Effector memory CD4-positive, alpha-beta T cell (primary cell): ENCODE data around the gene HOTAIR.

Experiments used
- DNase-seq, 3 donors: peaks; one replicate each; pipeline ENCODE4 v3.0.0-alpha.2; 2020
- H3K27ac ChIP-seq: 2 replicates; pipeline ENCODE4 v1.7.0; 2013; ENCODE audit warnings: mild to moderate bottlenecking, low read length, moderate library complexity; ENCODE audit not compliant: insufficient read depth, poor library complexity, severe bottlenecking
- H3K27me3 ChIP-seq: replicated peaks from 2 replicates; pipeline ENCODE4 v1.7.0; 2013; ENCODE audit warnings: mild to moderate bottlenecking, low read length; ENCODE audit not compliant: insufficient read depth, control insufficient read depth, poor library complexity, severe bottlenecking
- H3K36me3 ChIP-seq: 2 replicates; pipeline ENCODE4 v1.7.0; 2013; ENCODE audit warnings: mild to moderate bottlenecking, low read length, moderate library complexity; ENCODE audit not compliant: control insufficient read depth, insufficient read depth
- H3K4me1 ChIP-seq: 2 replicates; pipeline ENCODE4 v1.7.0; 2013; ENCODE audit warnings: low read length, mild to moderate bottlenecking; ENCODE audit not compliant: control insufficient read depth, insufficient read depth, poor library complexity, severe bottlenecking
- H3K4me3 ChIP-seq: 2 replicates; pipeline ENCODE4 v1.7.0; 2013; ENCODE audit warnings: low read length, low read depth, mild to moderate bottlenecking; ENCODE audit not compliant: insufficient read depth, poor library complexity, severe bottlenecking
- H3K9me3 ChIP-seq: 2 replicates; pipeline ENCODE4 v1.7.0; 2013; ENCODE audit warnings: mild to moderate bottlenecking, low read length, moderate library complexity; ENCODE audit not compliant: control insufficient read depth
- total RNA-seq, 3 donors: gene quantifications; one replicate each; lab custom pipeline; 2026; lab: John Stamatoyannopoulos, UW

HOTAIR gene
- total RNA-seq = 0 reads per million in 3 donors

GRCh38 chr12:53974084-53975063, at the start of gene HOTAIR:
TSS of gene HOTAIR (minus strand) at chr12:53974954.
- no peaks in the 10 kb centered on the region for H3K36me3 ChIP-seq
- H3K9me3 ChIP-seq = no peaks in the 10 kb centered on the region
- H3K4me1 ChIP-seq = peaks cover 31% of the 10 kb centered on the region
- H3K4me3 ChIP-seq = peak within 1 kb of the TSS; percentile 50
- no peak within 1 kb of the TSS for H3K27ac ChIP-seq
- peaks cover 94% of the 10 kb centered on the region for H3K27me3 ChIP-seq
- DNase-seq = no peak

- Histone ChIP-seq H3K27me3 (peaks cover 76% of the 10 kb centered on the region), H3K4me1 (peaks cover 2% of the 10 kb centered on the region), H3K9me3 (no peaks in the 10 kb centered on the region), H3K27ac (no peak overlapping the region), H3K36me3 (no peaks in the 10 kb centered on the region), H3K4me3 (no peak overlapping the region)
- no peak for DNase-seq
These were observed 49.4 kb upstream of the HOTAIR start for GRCh38 chr12:54024127-54024526.

- H3K4me1 ChIP-seq = peaks cover 1% of the 10 kb centered on the region
- H3K27ac ChIP-seq = no peak overlapping the region
These were observed 48.5 kb upstream of the HOTAIR start for GRCh38 chr12:54022960-54023884.

GRCh38 chr12:54021432-54022013, 46.8 kb upstream of the HOTAIR start:
- H3K27me3 ChIP-seq = peaks cover 67% of the 10 kb centered on the region
- DNase-seq = no peak
- H3K4me3 ChIP-seq = no peak overlapping the region
- H3K4me1 ChIP-seq = peaks cover 15% of the 10 kb centered on the region
- no peak overlapping the region for H3K27ac ChIP-seq
- no peaks in the 10 kb centered on the region for H3K36me3 ChIP-seq
- no peaks in the 10 kb centered on the region for H3K9me3 ChIP-seq

More at GRCh38 chr12:54022960-54023884, 48.5 kb upstream of the HOTAIR start:
- no peaks in the 10 kb centered on the region for H3K36me3 ChIP-seq
- peaks cover 71% of the 10 kb centered on the region for H3K27me3 ChIP-seq
- H3K4me3 ChIP-seq = no peak overlapping the region
- no peaks in the 10 kb centered on the region for H3K9me3 ChIP-seq
- no peak for DNase-seq

GRCh38 chr12:54020591-54021405, 46.0 kb upstream of the HOTAIR start:
- no peak for DNase-seq
- Histone ChIP-seq H3K4me1 (peaks cover 15% of the 10 kb centered on the region), H3K36me3 (no peaks in the 10 kb centered on the region), H3K9me3 (no peaks in the 10 kb centered on the region), H3K4me3 (no peak overlapping the region), H3K27me3 (peaks cover 67% of the 10 kb centered on the region), H3K27ac (no peak overlapping the region)

DNA sequence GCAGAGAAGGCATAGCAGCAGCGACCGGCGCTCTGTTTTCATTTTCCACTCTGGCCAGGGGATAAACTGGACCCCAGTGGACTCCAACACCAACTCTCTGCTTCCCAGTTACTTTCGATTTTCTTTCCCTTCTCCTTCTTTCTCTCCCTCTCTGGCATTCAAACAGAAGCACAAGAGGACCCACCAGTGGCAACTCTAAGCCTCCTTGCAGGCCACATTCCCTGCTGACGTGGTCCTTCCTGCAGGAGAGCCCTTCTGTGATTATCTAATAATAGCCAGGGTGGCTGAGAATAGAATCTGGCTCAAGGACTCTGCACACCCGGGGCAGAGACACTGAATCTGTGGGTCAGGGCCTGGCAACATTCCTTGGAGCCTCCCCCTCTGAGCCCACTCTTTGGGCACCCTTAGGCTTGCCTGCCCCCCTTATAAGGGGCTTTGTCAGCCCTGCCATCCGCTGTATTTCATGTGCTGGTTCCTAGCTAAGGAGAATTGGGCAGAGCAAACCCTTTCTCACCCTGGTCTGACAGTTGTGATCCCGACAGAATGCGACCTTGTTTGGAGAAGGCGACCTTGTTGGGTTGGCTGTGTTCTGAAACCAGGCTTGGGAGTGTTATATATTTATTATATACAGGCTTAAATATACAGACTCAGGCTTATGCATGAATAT, 45.3 kb upstream of the HOTAIR start:
- Histone ChIP-seq H3K36me3 (no peaks in the 10 kb centered on the region), H3K9me3 (no peaks in the 10 kb centered on the region), H3K27me3 (peaks cover 67% of the 10 kb centered on the region), H3K27ac (no peak overlapping the region), H3K4me3 (no peak overlapping the region), H3K4me1 (peaks cover 15% of the 10 kb centered on the region)
- DNase-seq = no peak

DNA sequence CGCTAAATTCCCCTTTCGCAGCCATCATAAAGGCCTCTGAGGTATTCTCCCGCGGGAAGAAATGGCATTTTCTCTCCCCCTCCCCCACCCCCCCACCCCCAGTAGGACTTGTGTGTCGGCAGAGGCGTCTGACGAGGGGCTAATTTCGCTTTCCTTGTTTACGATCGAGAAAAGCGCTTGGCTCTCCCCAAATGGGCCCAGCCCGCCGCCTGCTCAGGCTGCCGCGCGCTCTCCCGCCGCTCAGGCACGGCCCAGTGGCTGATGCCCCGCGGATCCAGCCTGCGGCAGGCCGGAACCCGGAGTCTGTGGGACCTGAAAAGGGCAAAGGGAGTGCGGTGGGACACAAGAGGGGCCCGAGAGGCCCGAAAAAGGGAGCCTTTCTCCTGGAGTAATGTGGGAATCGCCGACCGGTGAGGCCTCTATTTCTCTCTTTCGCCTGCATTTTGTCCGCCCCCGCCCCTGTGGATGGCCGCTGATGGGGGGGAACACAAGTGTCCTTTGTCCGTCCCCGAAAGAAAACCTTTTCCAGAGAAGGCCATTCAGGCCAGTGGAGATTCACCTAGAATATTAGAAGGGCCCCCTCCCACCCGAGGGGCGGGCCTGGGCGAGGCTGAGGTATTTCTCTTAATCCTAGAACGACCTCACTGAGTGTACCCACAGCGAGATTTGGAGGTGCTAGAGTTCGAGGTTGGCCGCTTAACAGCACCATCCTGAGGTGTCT, 44.5 kb upstream of the HOTAIR start:
- no peak overlapping the region for H3K27ac ChIP-seq
- no peak for DNase-seq
- no peak overlapping the region for H3K4me3 ChIP-seq
- peaks cover 19% of the 10 kb centered on the region for H3K4me1 ChIP-seq
- H3K27me3 ChIP-seq = peaks cover 75% of the 10 kb centered on the region
- H3K36me3 ChIP-seq = no peaks in the 10 kb centered on the region
- no peaks in the 10 kb centered on the region for H3K9me3 ChIP-seq

DNA sequence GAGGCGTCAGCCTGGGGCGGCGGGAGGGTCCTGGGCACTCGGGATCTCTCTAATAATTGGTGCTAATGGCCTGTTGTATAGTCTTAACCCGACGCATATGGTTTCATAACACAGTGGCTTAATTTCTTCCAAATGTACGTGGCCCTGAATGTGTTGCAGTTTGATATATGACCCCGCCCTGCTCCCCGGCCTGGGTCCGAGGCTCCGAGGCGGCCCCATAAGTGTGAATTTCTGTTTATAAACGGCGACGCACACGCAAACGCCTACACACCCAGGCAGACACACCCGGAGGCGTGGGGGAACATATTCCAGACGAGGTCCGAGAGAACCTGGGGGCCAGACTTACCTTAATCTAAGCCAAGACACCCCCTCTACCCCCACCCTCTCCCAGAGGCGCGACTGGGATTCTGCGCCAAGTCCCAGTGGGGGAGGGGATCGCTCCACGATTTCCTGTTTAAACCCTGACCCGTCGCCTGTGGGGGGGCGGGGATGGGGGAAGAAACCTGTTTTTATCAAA, 43.8 kb upstream of the HOTAIR start:
- no peak overlapping the region for H3K27ac ChIP-seq
- H3K36me3 ChIP-seq = no peaks in the 10 kb centered on the region
- peaks cover 21% of the 10 kb centered on the region for H3K4me1 ChIP-seq
- H3K4me3 ChIP-seq = no peak overlapping the region
- no peak for DNase-seq
- H3K9me3 ChIP-seq = no peaks in the 10 kb centered on the region
- peaks cover 76% of the 10 kb centered on the region for H3K27me3 ChIP-seq
